HepG2 (cell line): ENCODE measurements around the gene SKIL. TPM values are rescaled to one million over a fixed set of nuclear protein-coding genes. Genes with fewer than 3 reads are reported as not detected.
A peak's percentile ranks its signal among the peaks of the same experiment; 100 is the strongest.

Experiments used
- ATAC-seq: fragments of 200-7000 bp; cut with Tn5 transposase; 3 replicates; pipeline ENCODE4 v1.9.1; 2020; ENCODE audit warnings: mild to moderate bottlenecking, moderate library complexity
- BruUV-seq: library from RNA; stranded (reverse); fragments of 400-500 nt; replicated peaks from 2 replicates; lab custom pipeline; 2021; lab: Mats Ljungman, UMichigan
- CTCF ChIA-PET: fragments of 300-600 bp; formaldehyde crosslinking; extraction: SDS; loops from one replicate; lab custom pipeline; 2021; ENCODE audit warnings: low total read pairs, inconsistent platforms, low intra/inter-chr PET ratio; lab: Yijun Ruan, JAX
- POLR2A ChIA-PET: fragments of 350-600 bp; sonication (Branson Sonifier 250); formaldehyde crosslinking; loops from one replicate; lab custom pipeline; 2020; ENCODE audit warnings: antibody characterized with exemption, inconsistent platforms; lab: Yijun Ruan, JAX
- DNase-seq: peaks from one replicate; pipeline ENCODE4 v3.0.0-alpha.2; 2015; ENCODE audit warnings: low spot score
- FAIRE-seq: peaks from 3 replicates; lab custom pipeline; 2011; peaks lifted over from hg19 to GRCh38; lab: Jason Lieb, UNC
- H2AFZ ChIP-seq: one replicate; pipeline ENCODE4 v1.6.1; 2011; ENCODE audit warnings: low read length, inconsistent platforms
- H3K27ac ChIP-seq: fragments of 300-600 bp; 3 replicates; pipeline ENCODE4 v1.8.0; 2011; ENCODE audit warnings: mixed run types, mild to moderate bottlenecking, mixed read lengths, low read length, inconsistent platforms; ENCODE audit not compliant: insufficient read depth; ENCODE audit errors: extremely low read length
- H3K27me3 ChIP-seq, 2 experiments: fragments of 200-600 bp in 1 of 2; 2 replicates in 1 of 2; 3 replicates in 1 of 2; pipeline versions ENCODE4 v1.6.0 to v1.8.0; 2011; ENCODE audit warnings: low read length in 2 of 2, mild to moderate bottlenecking in 2 of 2, moderate library complexity in 2 of 2, inconsistent platforms in 1 of 2; ENCODE audit not compliant: insufficient read depth in 2 of 2, control insufficient read depth in 1 of 2
- H3K36me3 ChIP-seq, 2 experiments: fragments of 200-600 bp in 1 of 2; replicated peaks in 1 of 2; 2 replicates in 1 of 2; 3 replicates in 1 of 2; pipeline versions ENCODE4 v1.5.1 to v1.8.0; 2011; ENCODE audit warnings: low read length in 2 of 2, inconsistent platforms in 1 of 2; ENCODE audit not compliant: insufficient read depth in 2 of 2, control insufficient read depth in 1 of 2
- H3K4me1 ChIP-seq: 2 replicates; pipeline ENCODE4 v1.5.1; 2012; ENCODE audit warnings: low read length, inconsistent platforms; ENCODE audit not compliant: insufficient read depth
- H3K4me2 ChIP-seq: 2 replicates; pipeline ENCODE4 v1.6.0; 2011; ENCODE audit warnings: low read depth, low read length, inconsistent platforms
- H3K4me3 ChIP-seq, 3 experiments: fragments of 200-600 bp in 1 of 3; sonication (generic), shearing (Covaris generic) in 1 of 3; replicated peaks in 1 of 3; 2 replicates each; pipeline ENCODE4 v1.5.1; 2011 to 2016; ENCODE audit warnings: low read length in 3 of 3, inconsistent platforms in 2 of 3, low read depth in 2 of 3, mild to moderate bottlenecking in 2 of 3, control low read depth in 1 of 3, mixed read lengths in 1 of 3; ENCODE audit not compliant: insufficient read depth in 1 of 3
- H3K79me2 ChIP-seq: one replicate; pipeline ENCODE4 v1.6.1; 2011; ENCODE audit warnings: low read length, inconsistent platforms; ENCODE audit not compliant: insufficient read depth
- H3K9ac ChIP-seq: 2 replicates; pipeline ENCODE4 v1.6.0; 2011; ENCODE audit warnings: mild to moderate bottlenecking, low read depth, low read length, inconsistent platforms; ENCODE audit not compliant: insufficient read depth
- H3K9me3 ChIP-seq: 2 replicates; pipeline ENCODE4 v1.5.1; 2012; ENCODE audit warnings: mild to moderate bottlenecking, low read length
- H4K20me1 ChIP-seq: 2 replicates; pipeline ENCODE4 v1.6.0; 2011; ENCODE audit warnings: inconsistent platforms, mild to moderate bottlenecking, low read length, moderate library complexity; ENCODE audit not compliant: insufficient read depth
- ARID2 ChIP-seq: sonication (generic); formaldehyde crosslinking; IDR thresholded peaks from 2 replicates; pipeline ENCODE4 v1.8.1; 2022; ENCODE audit warnings: mild to moderate bottlenecking, missing genetic modification reagents, borderline replicate concordance
- ATF7 ChIP-seq, 2 experiments: fragments of 450-650 bp in 1 of 2; sonication (generic) in 1 of 2; formaldehyde crosslinking in 1 of 2; IDR thresholded peaks; 2 replicates each; pipeline versions ENCODE4 v1.4.0 to v1.6.1; 2016 to 2020; ENCODE audit warnings: antibody characterized with exemption in 1 of 2, mild to moderate bottlenecking in 1 of 2, missing genetic modification reagents in 1 of 2
- FOXO1 ChIP-seq: sonication (generic); formaldehyde crosslinking; IDR thresholded peaks from 2 replicates; pipeline ENCODE4 v1.4.0; 2020; ENCODE audit warnings: missing genetic modification reagents
- FOXP1 ChIP-seq, 2 experiments: fragments of 450-650 bp in 1 of 2; IDR thresholded peaks; 2 replicates each; pipeline ENCODE4 v1.6.1; 2017 to 2018; ENCODE audit warnings: antibody characterized with exemption in 1 of 2
- ISL2 ChIP-seq: sonication (generic); formaldehyde crosslinking; IDR thresholded peaks from 2 replicates; pipeline ENCODE4 v1.5.0; 2020; ENCODE audit warnings: missing genetic modification reagents
- KLF12 ChIP-seq: sonication (generic); formaldehyde crosslinking; IDR thresholded peaks from 2 replicates; pipeline ENCODE4 v1.4.0; 2020; ENCODE audit warnings: missing genetic modification reagents, borderline replicate concordance
- MAFK ChIP-seq, 2 experiments: IDR thresholded peaks in 1 of 2; conservative IDR thresholded peaks in 1 of 2; 2 replicates each; pipeline ENCODE4 v1.6.1; 2011; ENCODE audit warnings: improper control_type of control experiment in 2 of 2, low read length in 2 of 2
- MED13 ChIP-seq: sonication (generic); formaldehyde crosslinking; IDR thresholded peaks from 2 replicates; pipeline ENCODE4 v1.5.0; 2020; ENCODE audit warnings: missing genetic modification reagents
- POLR2A ChIP-seq, 2 experiments: IDR thresholded peaks; 2 replicates each; pipeline ENCODE4 v1.6.1; 2011; ENCODE audit warnings: low read depth in 2 of 2, low read length in 2 of 2, mild to moderate bottlenecking in 1 of 2, moderate library complexity in 1 of 2; ENCODE audit not compliant: insufficient read depth in 1 of 2
- RBAK ChIP-seq: sonication (generic); formaldehyde crosslinking; IDR thresholded peaks from 2 replicates; pipeline ENCODE4 v1.5.1; 2020; ENCODE audit warnings: mild to moderate bottlenecking, missing genetic modification reagents
- SCMH1 ChIP-seq: sonication (generic); formaldehyde crosslinking; IDR thresholded peaks from 2 replicates; pipeline ENCODE4 v1.9.0; 2021; ENCODE audit warnings: missing genetic modification reagents, mild to moderate bottlenecking, borderline replicate concordance
- SOX13 ChIP-seq, 3 experiments: fragments of 450-650 bp in 1 of 3; sonication (generic) in 1 of 3; formaldehyde crosslinking in 1 of 3; IDR thresholded peaks in 2 of 3; conservative IDR thresholded peaks in 1 of 3; 2 replicates each; pipeline versions ENCODE4 v1.5.0 to v1.6.1; 2016 to 2020; ENCODE audit warnings: antibody characterized with exemption in 1 of 3, mild to moderate bottlenecking in 1 of 3, missing compliant biosample characterization in 1 of 3, missing genetic modification reagents in 1 of 3, moderate library complexity in 1 of 3
- SOX6 ChIP-seq, 2 experiments: fragments of 450-650 bp in 1 of 2; sonication (generic) in 1 of 2; formaldehyde crosslinking in 1 of 2; IDR thresholded peaks; 2 replicates each; pipeline versions ENCODE4 v1.4.0 to v1.6.1; 2017 to 2020; ENCODE audit warnings: antibody characterized with exemption in 1 of 2, mild to moderate bottlenecking in 1 of 2, missing genetic modification reagents in 1 of 2
- TAF1 ChIP-seq: sonication (generic); formaldehyde crosslinking; IDR thresholded peaks from 2 replicates; pipeline ENCODE4 v1.4.0; 2020; ENCODE audit warnings: missing genetic modification reagents
- ZNF468 ChIP-seq: sonication (generic); formaldehyde crosslinking; IDR thresholded peaks from 2 replicates; pipeline ENCODE4 v1.8.0; 2022; ENCODE audit warnings: mild to moderate bottlenecking, moderate library complexity, missing genetic modification reagents
- ZNF550 ChIP-seq: sonication (generic); formaldehyde crosslinking; IDR thresholded peaks from 2 replicates; pipeline ENCODE4 v1.4.0; 2020; ENCODE audit warnings: mild to moderate bottlenecking, missing genetic modification reagents, borderline replicate concordance
- ZNF556 ChIP-seq: sonication (generic); formaldehyde crosslinking; IDR thresholded peaks from 2 replicates; pipeline ENCODE4 v1.4.0; 2020; ENCODE audit warnings: mild to moderate bottlenecking, missing genetic modification reagents, borderline replicate concordance
- ZNF709 ChIP-seq: sonication (generic); formaldehyde crosslinking; IDR thresholded peaks from 2 replicates; pipeline ENCODE4 v1.5.0; 2020; ENCODE audit warnings: mild to moderate bottlenecking, missing genetic modification reagents
- WGBS: methylation state at CpG from one replicate; pipeline ENCODE4 v1.1.6; 2017; ENCODE audit warnings: low lambda C conversion rate; 5-methylcytosine and 5-hydroxymethylcytosine counted together
- in situ Hi-C: cut with HindIII; loops from 2 replicates; pipeline ENCODE4 v1.10.0; 2017; ENCODE audit warnings: low pct_unique_long_range_greater_than_20kb; ENCODE audit not compliant: extremely low pct_ligation_motif_present
- intact Hi-C: fragments of 100-400 bp; cut with micrococcal nuclease; formaldehyde crosslinking; loops from one replicate; pipeline ENCODE4 v1.10.0; 2022; ENCODE audit not compliant: unreplicated experiment
- polyA plus RNA-seq, 8 experiments: library from polyadenylated mRNA; depleted of rRNA in 3 of 8; stranded (reverse) in 7 of 8; unstranded in 1 of 8; fragments of >200 nt; fragmentation: Illumina TruSeq in 4 of 8; extraction: Trizol in 4 of 8; gene quantifications; 2 replicates each; pipeline versions ENCODE4 v1.2.1 to v1.2.3, GENCODE V29; 2011 to 2016; ENCODE audit warnings: low read depth in 4 of 8, missing spikeins in 1 of 8, mixed read lengths in 1 of 8; ENCODE audit not compliant: insufficient read depth in 1 of 8
- total RNA-seq, 5 experiments: library from RNA; depleted of rRNA; stranded (reverse); fragments of >200 nt; fragmentation: Illumina TruSeq; extraction: Trizol; gene quantifications; 2 replicates each; pipeline ENCODE4 v1.2.3, GENCODE V29; 2016; ENCODE audit warnings: low read depth in 1 of 5
- TF ChIP-seq, protein P1 (sequence below): sonication (generic); formaldehyde crosslinking; IDR thresholded peaks from 2 replicates; pipeline ENCODE4 v1.5.1; 2020; ENCODE audit warnings: mild to moderate bottlenecking, missing genetic modification reagents, moderate library complexity

The SKIL gene
- total and polyA plus RNA-seq, 2 of the 13 experiments (the other 11 are each of a cell fraction or from before 2014, with no cell fraction given): 5.2 to 20.7 TPM

DNA sequence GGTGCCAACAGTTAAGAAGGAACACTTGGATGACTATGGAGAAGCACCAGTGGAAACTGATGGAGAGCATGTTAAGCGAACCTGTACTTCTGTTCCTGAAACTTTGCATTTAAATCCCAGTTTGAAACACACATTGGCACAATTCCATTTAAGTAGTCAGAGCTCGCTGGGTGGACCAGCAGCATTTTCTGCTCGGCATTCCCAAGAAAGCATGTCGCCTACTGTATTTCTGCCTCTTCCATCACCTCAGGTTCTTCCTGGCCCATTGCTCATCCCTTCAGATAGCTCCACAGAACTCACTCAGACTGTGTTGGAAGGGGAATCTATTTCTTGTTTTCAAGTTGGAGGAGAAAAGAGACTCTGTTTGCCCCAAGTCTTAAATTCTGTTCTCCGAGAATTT is 3.0 kb downstream of the SKIL start:
- H3K27me3 ChIP-seq: no peaks in the 10 kb centered on the region; a peak in 1 of 5 replicates
- BruUV-seq: no TSS peak
- TF ChIP-seq POLR2A (IDR thresholded peaks at IDR 0.05; ENCODE audit: insufficient read depth in 1 of 2, low read depth in 2 of 2, low read length in 2 of 2) (0 out of 4 replicates have a peak, but pooled peaks of 1 of the 2 experiments have one; percentile 5), FOXP1 (IDR thresholded peaks at IDR 0.05) (no peak), FOXP1 (CRISPR knock-in tag; IDR thresholded peaks at IDR 0.05) (no peak)
- in situ Hi-C loops (no loop called here), intact Hi-C loops (no loop called here)
- WGBS: 98% methylated on average over 5 of the region's 5 CpGs
- no peaks in the 10 kb centered on the region for H3K9me3 ChIP-seq
- peaks cover 16% of the 10 kb centered on the region for H3K79me2 ChIP-seq
- ATAC-seq (no peak), FAIRE-seq (no peak), DNase-seq (no peak)
- H3K27ac ChIP-seq: no peak overlapping the region
- H3K9ac ChIP-seq: no peak overlapping the region
- H3K4me3 ChIP-seq: no peak overlapping the region
- no peak overlapping the region for H2AFZ ChIP-seq
- H4K20me1 ChIP-seq: no peaks in the 10 kb centered on the region; the same call in 1 of the 2 replicates
- H3K36me3 ChIP-seq: peaks cover 2 to 6% of the 10 kb centered on the region in 2 experiments; a peak in 1 of 5 replicates
- POLR2A ChIA-PET: no interaction called here
- H3K4me1 ChIP-seq: peaks cover 58% of the 10 kb centered on the region
- CTCF ChIA-PET: no interaction called here
- no peak overlapping the region for H3K4me2 ChIP-seq

DNA sequence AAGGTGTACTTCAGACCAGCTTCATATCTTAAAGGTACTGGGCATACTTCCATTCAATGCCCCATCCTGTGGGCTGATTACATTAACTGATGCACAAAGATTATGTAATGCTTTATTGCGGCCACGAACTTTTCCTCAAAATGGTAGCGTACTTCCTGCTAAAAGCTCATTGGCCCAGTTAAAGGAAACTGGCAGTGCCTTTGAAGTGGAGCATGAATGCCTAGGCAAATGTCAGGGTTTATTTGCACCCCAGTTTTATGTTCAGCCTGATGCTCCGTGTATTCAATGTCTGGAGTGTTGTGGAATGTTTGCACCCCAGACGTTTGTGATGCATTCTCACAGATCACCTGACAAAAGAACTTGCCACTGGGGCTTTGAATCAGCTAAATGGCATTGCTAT is 3.4 kb downstream of the SKIL start:
- Histone ChIP-seq H3K27ac (no peak overlapping the region), H3K4me1 (peaks cover 54% of the 10 kb centered on the region), H4K20me1 (no peaks in the 10 kb centered on the region; the same call in 1 of the 2 replicates), H3K9ac (no peak overlapping the region), H3K4me3 (no peak overlapping the region), H3K27me3 (no peaks in the 10 kb centered on the region; a peak in 1 of 5 replicates), H2AFZ (no peak overlapping the region), H3K36me3 (peaks cover 2 to 6% of the 10 kb centered on the region in 2 experiments; a peak in 1 of 5 replicates), H3K4me2 (peak overlapping the region; percentile 11; the same call in 1 of the 2 replicates), H3K79me2 (peaks cover 16% of the 10 kb centered on the region), H3K9me3 (no peaks in the 10 kb centered on the region)
- BruUV-seq: no TSS peak
- FAIRE-seq (no peak), DNase-seq (no peak), ATAC-seq (no peak)
- 73% methylated on average over 5 of the region's 5 CpGs for WGBS
- intact Hi-C loops (no loop called here), in situ Hi-C loops (no loop called here)
- TF ChIP-seq SOX6 (IDR thresholded peaks at IDR 0.05) (no peak), SOX6 (CRISPR knock-in tag; IDR thresholded peaks at IDR 0.05) (no peak), SCMH1 (no peak), MAFK (conservative IDR thresholded peaks at IDR 0.05 in 1 of 2, IDR thresholded peaks at IDR 0.05 in 1 of 2; ENCODE audit: low read length in 2 of 2) (no peak), RBAK (CRISPR knock-in tag) (no peak), ZNF468 (no peak), FOXO1 (CRISPR knock-in tag) (no peak), ZNF709 (no peak), ZNF550 (CRISPR knock-in tag) (no peak), ISL2 (CRISPR knock-in tag) (no peak), ZNF556 (CRISPR knock-in tag) (no peak), MED13 (no peak), TAF1 (CRISPR knock-in tag) (no peak), SOX13 (IDR thresholded peaks at IDR 0.05) (no peak), SOX13 (CRISPR knock-in tag; conservative IDR thresholded peaks at IDR 0.05 in 1 of 2, IDR thresholded peaks at IDR 0.05 in 1 of 2) (no peak), ARID2 (CRISPR knock-in tag) (no peak), KLF12 (CRISPR knock-in tag) (no peak), ATF7 (IDR thresholded peaks at IDR 0.05) (no peak), ATF7 (CRISPR knock-in tag; IDR thresholded peaks at IDR 0.05) (no peak)
- TF ChIP-seq, protein P1, sequence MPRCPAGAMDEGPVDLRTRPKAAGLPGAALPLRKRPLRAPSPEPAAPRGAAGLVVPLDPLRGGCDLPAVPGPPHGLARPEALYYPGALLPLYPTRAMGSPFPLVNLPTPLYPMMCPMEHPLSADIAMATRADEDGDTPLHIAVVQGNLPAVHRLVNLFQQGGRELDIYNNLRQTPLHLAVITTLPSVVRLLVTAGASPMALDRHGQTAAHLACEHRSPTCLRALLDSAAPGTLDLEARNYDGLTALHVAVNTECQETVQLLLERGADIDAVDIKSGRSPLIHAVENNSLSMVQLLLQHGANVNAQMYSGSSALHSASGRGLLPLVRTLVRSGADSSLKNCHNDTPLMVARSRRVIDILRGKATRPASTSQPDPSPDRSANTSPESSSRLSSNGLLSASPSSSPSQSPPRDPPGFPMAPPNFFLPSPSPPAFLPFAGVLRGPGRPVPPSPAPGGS (CRISPR knock-in tag): no peak
- POLR2A ChIA-PET: no interaction called here
- CTCF ChIA-PET: no interaction called here
